ENCODE measurements around the gene LHX1. TPM values are rescaled to one million over a fixed set of nuclear protein-coding genes. Genes with fewer than 3 reads are reported as not detected.
A peak's percentile ranks its signal among the peaks of the same experiment; 100 is the strongest.

Gene LHX1
- polyA plus RNA-seq, 1 donor (not counting 4 experiments of a cell fraction or from before 2014, with no cell fraction given) = 0.35 TPM

DNA sequence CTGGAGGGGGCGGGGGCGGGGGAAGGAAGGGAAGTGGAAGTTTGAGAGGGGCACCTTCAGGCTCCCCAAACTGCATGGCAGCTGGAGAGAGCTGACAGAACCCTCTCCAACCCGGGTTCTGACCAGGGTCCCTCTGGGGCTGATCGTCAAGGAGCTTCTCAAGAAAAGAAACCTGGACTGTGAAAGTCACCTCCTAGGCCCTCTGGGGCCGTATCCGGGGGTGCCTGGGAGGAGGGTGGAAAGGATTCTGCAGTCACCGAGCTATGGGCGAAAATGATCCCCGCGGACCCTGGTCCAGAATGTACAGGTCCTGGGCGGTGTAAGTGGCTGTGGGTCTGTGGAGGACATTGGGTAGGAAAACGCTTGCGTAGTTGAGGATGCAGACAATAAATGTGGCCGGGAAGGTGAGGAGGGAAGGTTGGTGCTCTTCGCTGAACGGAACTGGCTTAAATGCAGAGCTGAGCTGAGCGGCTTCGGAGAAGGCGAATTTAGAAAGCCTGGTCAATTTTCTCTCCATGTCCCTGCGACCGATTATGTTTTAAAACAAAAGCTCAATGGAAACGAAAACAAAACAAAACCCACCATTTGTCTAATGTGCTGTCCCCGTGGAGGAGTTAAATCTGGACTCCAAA is 3.6 kb upstream of the LHX1 start:
- no peak overlapping the region for H2AFZ ChIP-seq (ENCODE audit: control insufficient read depth, low read length)
- peak overlapping the region in 1 of 3 experiments; percentile 66 for H3K4me3 ChIP-seq (ENCODE audit: control insufficient read depth in 2 of 3, extremely low read depth in 1 of 3, insufficient read depth in 2 of 3, low read depth in 1 of 3, low read length in 3 of 3)
- peaks cover 96% of the 10 kb centered on the region for H3K27me3 ChIP-seq (ENCODE audit: control insufficient read depth, extremely low read depth, insufficient read depth, low read length)
- peak overlapping the region; percentile 67 for H3K4me2 ChIP-seq (ENCODE audit: control insufficient read depth, extremely low read depth, insufficient read depth, low read depth, low read length)
- H3K79me2 ChIP-seq (ENCODE audit: control insufficient read depth, insufficient read depth, low read length) = peaks cover 6% of the 10 kb centered on the region
- H3K9me3 ChIP-seq (ENCODE audit: control insufficient read depth, low read depth, low read length) = no peaks in the 10 kb centered on the region
- H3K9me1 ChIP-seq (ENCODE audit: control insufficient read depth, extremely low read depth, insufficient read depth, low read length) = no peaks in the 10 kb centered on the region
- H3K36me3 ChIP-seq (ENCODE audit: control insufficient read depth in 2 of 2, extremely low read depth in 1 of 2, insufficient read depth in 2 of 2, low read length in 2 of 2) = no peaks in the 10 kb centered on the region
- H3K27ac ChIP-seq (ENCODE audit: control insufficient read depth, insufficient read depth, low read length) = no peak overlapping the region
- no peak overlapping the region for H3K9ac ChIP-seq (ENCODE audit: control insufficient read depth, extremely low read depth, insufficient read depth, low read length)
- no peak for DNase-seq (ENCODE audit: low read depth, low spot score)
- TF ChIP-seq EZH2 (IDR thresholded peaks at IDR 0.05; ENCODE audit: low read length) = no peak
- TF ChIP-seq, protein P1, sequence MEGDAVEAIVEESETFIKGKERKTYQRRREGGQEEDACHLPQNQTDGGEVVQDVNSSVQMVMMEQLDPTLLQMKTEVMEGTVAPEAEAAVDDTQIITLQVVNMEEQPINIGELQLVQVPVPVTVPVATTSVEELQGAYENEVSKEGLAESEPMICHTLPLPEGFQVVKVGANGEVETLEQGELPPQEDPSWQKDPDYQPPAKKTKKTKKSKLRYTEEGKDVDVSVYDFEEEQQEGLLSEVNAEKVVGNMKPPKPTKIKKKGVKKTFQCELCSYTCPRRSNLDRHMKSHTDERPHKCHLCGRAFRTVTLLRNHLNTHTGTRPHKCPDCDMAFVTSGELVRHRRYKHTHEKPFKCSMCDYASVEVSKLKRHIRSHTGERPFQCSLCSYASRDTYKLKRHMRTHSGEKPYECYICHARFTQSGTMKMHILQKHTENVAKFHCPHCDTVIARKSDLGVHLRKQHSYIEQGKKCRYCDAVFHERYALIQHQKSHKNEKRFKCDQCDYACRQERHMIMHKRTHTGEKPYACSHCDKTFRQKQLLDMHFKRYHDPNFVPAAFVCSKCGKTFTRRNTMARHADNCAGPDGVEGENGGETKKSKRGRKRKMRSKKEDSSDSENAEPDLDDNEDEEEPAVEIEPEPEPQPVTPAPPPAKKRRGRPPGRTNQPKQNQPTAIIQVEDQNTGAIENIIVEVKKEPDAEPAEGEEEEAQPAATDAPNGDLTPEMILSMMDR (optimal IDR thresholded peaks at IDR 0.05 in 1 of 3, IDR thresholded peaks at IDR 0.05 in 1 of 3, conservative IDR thresholded peaks at IDR 0.05 in 1 of 3; ENCODE audit: extremely low read depth in 1 of 3, insufficient read depth in 2 of 3, low read length in 3 of 3) = no peak
- no peak for FAIRE-seq
- H3K4me1 ChIP-seq (ENCODE audit: control insufficient read depth, extremely low read depth, insufficient read depth, low read length) = peaks cover 59% of the 10 kb centered on the region
- dilution Hi-C loops (cut with MboI; ENCODE audit: extremely low pct_ligation_motif_present, low sequenced_read_pairs) = no loop called here
- no peaks in the 10 kb centered on the region for H4K20me1 ChIP-seq (ENCODE audit: control insufficient read depth, extremely low read depth, insufficient read depth, low read length)

DNA sequence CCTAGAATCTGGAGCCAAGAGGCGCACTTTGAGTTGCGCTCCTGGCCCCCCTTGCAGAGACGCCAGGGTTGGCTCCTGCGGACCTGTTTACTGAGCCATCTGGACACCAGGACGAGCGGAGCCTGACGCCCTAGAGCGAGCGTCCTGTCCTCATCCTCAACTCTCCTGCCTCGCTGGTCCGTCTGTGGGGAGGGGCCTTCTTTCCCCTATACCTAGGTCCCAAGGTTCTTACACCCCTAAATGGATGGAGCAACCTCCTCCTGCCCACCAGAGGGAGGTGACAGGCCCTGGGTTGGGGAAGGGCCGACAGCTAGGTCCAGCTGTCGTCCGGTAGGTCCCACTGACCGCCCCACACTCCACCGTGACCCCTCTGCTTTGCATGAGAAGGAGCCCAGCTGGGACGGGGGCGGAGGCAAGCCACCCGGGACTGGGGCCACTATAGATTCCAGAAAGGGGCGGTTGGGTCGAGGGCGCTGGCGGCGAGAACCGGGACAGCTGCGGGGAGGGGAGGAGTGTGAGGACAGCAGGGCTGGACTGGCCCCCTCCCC is 3.1 kb upstream of the LHX1 start:
- no peaks in the 10 kb centered on the region for H3K9me1 ChIP-seq (ENCODE audit: control insufficient read depth, extremely low read depth, insufficient read depth, low read length)
- peak overlapping the region; percentile 36 to 66 (median 64) for H3K4me3 ChIP-seq (ENCODE audit: control insufficient read depth in 2 of 3, extremely low read depth in 1 of 3, insufficient read depth in 2 of 3, low read depth in 1 of 3, low read length in 3 of 3)
- FAIRE-seq = no peak
- peak overlapping the region; percentile 67 for H3K4me2 ChIP-seq (ENCODE audit: control insufficient read depth, extremely low read depth, insufficient read depth, low read depth, low read length)
- H4K20me1 ChIP-seq (ENCODE audit: control insufficient read depth, extremely low read depth, insufficient read depth, low read length) = peaks cover 4% of the 10 kb centered on the region
- H3K36me3 ChIP-seq (ENCODE audit: control insufficient read depth in 2 of 2, extremely low read depth in 1 of 2, insufficient read depth in 2 of 2, low read length in 2 of 2) = no peaks in the 10 kb centered on the region
- no peak for DNase-seq (ENCODE audit: low read depth, low spot score)
- dilution Hi-C loops (cut with MboI; ENCODE audit: extremely low pct_ligation_motif_present, low sequenced_read_pairs) = no loop called here
- H3K27ac ChIP-seq (ENCODE audit: control insufficient read depth, insufficient read depth, low read length) = no peak overlapping the region
- H2AFZ ChIP-seq (ENCODE audit: control insufficient read depth, low read length) = no peak overlapping the region
- peaks cover 6% of the 10 kb centered on the region for H3K79me2 ChIP-seq (ENCODE audit: control insufficient read depth, insufficient read depth, low read length)
- no peak overlapping the region for H3K9ac ChIP-seq (ENCODE audit: control insufficient read depth, extremely low read depth, insufficient read depth, low read length)
- H3K9me3 ChIP-seq (ENCODE audit: control insufficient read depth, low read depth, low read length) = no peaks in the 10 kb centered on the region
- no peak for TF ChIP-seq EZH2 (IDR thresholded peaks at IDR 0.05; ENCODE audit: low read length)
- TF ChIP-seq, protein P1 (optimal IDR thresholded peaks at IDR 0.05 in 1 of 3, IDR thresholded peaks at IDR 0.05 in 1 of 3, conservative IDR thresholded peaks at IDR 0.05 in 1 of 3; ENCODE audit: extremely low read depth in 1 of 3, insufficient read depth in 2 of 3, low read length in 3 of 3) = no peak
- H3K4me1 ChIP-seq (ENCODE audit: control insufficient read depth, extremely low read depth, insufficient read depth, low read length) = peaks cover 61% of the 10 kb centered on the region
- H3K27me3 ChIP-seq (ENCODE audit: control insufficient read depth, extremely low read depth, insufficient read depth, low read length) = peaks cover 99% of the 10 kb centered on the region
